Glutamatergic neuron (in vitro differentiated cells): Measurements from ENCODE around the gene PLAC1. TPM values are rescaled to one million over a fixed set of nuclear protein-coding genes. Genes with fewer than 3 reads are reported as not detected.

ENCODE experiments used
- DNase-seq: peaks from one replicate; pipeline ENCODE4 v3.0.0; 2022
- H3K27ac Mint-ChIP-seq: one replicate; pipeline ENCODE4 v1.8.0; 2020; ENCODE audit warnings: mild to moderate bottlenecking, mixed read lengths, inconsistent platforms; ENCODE audit not compliant: unreplicated experiment
- H3K27me3 Mint-ChIP-seq: one replicate; pipeline ENCODE4 v1.8.0; 2020; ENCODE audit warnings: mild to moderate bottlenecking, moderate library complexity, mixed read lengths, inconsistent platforms; ENCODE audit not compliant: unreplicated experiment
- H3K36me3 Mint-ChIP-seq: one replicate; pipeline ENCODE4 v1.8.0; 2020; ENCODE audit warnings: mild to moderate bottlenecking, mixed read lengths, inconsistent platforms; ENCODE audit not compliant: unreplicated experiment
- H3K4me1 Mint-ChIP-seq: one replicate; pipeline ENCODE4 v1.8.0; 2020; ENCODE audit warnings: mild to moderate bottlenecking, low read depth, mixed read lengths, inconsistent platforms; ENCODE audit not compliant: unreplicated experiment
- H3K4me3 Mint-ChIP-seq: one replicate; pipeline ENCODE4 v1.8.0; 2020; ENCODE audit warnings: mild to moderate bottlenecking, mixed read lengths, inconsistent platforms; ENCODE audit not compliant: unreplicated experiment
- H3K9me3 Mint-ChIP-seq: one replicate; pipeline ENCODE4 v1.8.0; 2020; ENCODE audit warnings: mild to moderate bottlenecking, moderate library complexity, mixed read lengths, inconsistent platforms; ENCODE audit not compliant: unreplicated experiment
- total RNA-seq: library from RNA; stranded (reverse); fragmentation: NEBNext Ultra II Directional; extraction: Animal tissue kit (Norgen Biotek cat#: 25700); gene quantifications from one replicate; pipeline ENCODE4 v1.2.1, GENCODE V29; 2021; ENCODE audit not compliant: unreplicated experiment
- TF ChIP-seq, protein P1 (sequence below): fragments of 200-600 bp; sonication (generic); IDR thresholded peaks from one replicate; pipeline ENCODE4 v1.5.0; 2021; ENCODE audit not compliant: partially characterized antibody, unreplicated experiment

Gene PLAC1
- total RNA-seq, 1 donor from 2014 or later: not detected

DNA sequence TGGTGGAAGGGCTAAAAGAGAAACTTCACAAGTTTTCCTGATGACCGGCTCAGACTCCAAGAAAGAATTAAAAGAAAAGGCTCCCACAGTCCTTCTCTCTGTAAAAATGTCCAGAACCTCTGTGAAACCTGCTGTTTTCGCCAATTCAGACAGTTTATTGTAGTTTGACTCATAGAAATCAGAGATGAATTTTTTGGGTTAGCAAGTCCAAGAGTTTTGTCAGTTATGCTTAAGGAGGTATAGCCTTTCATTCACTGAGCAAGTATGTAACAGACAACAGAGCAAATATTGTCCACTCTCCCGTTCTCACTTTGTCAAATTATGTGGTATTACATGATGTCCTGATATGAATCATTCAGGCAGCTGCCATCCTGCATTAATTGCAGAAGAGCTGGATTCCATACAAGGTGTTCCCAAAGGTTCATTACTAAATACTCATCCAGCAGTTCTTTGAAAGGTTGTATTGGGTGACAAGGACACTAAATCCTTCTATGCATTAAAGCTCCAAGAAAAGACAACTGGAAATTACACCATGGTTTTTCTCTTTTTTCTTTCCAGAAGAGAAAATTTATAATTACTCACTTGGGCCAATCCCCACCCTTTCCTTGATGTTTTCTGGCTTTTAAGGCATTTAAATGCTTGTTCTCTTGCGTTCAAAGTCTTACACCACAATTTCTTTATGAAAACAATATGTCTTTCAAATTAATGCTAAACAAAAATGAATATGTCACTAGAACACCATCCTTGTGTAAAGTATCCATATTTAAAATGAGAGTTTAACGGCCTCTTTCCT is 30.0 kb upstream of the PLAC1 start:
- no peaks in the 10 kb centered on the region for H3K4me1 Mint-ChIP-seq
- H3K27ac Mint-ChIP-seq: no peak overlapping the region
- H3K36me3 Mint-ChIP-seq: no peaks in the 10 kb centered on the region
- no peak for DNase-seq
- TF ChIP-seq, protein P1, sequence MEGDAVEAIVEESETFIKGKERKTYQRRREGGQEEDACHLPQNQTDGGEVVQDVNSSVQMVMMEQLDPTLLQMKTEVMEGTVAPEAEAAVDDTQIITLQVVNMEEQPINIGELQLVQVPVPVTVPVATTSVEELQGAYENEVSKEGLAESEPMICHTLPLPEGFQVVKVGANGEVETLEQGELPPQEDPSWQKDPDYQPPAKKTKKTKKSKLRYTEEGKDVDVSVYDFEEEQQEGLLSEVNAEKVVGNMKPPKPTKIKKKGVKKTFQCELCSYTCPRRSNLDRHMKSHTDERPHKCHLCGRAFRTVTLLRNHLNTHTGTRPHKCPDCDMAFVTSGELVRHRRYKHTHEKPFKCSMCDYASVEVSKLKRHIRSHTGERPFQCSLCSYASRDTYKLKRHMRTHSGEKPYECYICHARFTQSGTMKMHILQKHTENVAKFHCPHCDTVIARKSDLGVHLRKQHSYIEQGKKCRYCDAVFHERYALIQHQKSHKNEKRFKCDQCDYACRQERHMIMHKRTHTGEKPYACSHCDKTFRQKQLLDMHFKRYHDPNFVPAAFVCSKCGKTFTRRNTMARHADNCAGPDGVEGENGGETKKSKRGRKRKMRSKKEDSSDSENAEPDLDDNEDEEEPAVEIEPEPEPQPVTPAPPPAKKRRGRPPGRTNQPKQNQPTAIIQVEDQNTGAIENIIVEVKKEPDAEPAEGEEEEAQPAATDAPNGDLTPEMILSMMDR: no peak
- no peaks in the 10 kb centered on the region for H3K9me3 Mint-ChIP-seq
- no peak overlapping the region for H3K4me3 Mint-ChIP-seq
- H3K27me3 Mint-ChIP-seq: peaks cover 1% of the 10 kb centered on the region

DNA sequence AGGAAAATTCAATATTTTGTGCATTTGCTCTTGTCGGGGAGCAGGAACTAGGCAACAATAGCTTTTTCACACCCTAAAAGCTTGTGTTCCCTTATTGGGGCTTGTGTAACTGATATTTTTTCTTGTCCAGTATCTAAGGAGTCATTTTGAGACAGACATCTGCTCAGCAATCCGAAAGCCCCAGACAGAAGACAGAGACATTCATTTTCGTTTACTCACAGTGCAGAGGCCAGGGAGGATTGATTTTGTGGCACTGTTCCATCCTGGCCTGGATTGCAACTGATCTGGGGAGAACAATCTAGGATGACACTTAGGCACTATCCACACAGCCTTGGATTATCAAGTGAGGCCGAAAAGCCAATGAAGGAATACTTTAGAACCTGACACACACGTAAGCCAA is 27.4 kb upstream of the PLAC1 start:
- H3K27ac Mint-ChIP-seq: no peak overlapping the region

DNA sequence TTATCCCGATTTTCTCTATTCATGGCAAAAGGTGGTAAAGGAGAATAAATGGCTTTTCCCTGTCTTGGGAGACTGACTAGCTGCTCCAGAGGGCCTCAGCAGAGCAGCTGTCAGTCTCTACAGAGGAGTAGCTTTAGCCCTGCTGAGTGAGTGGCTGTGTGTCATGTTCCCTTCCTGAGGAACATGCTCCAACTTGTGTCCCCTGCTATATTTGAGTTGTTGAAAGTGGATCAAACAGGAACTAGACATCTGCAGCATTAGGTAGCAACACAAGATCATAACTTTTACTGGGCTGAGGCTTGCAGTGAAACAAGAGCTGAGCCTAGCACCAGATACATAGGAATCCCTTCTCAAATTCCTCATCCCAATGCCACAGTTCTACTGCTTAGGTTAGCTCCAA is 26.7 kb upstream of the PLAC1 start:
- TF ChIP-seq, protein P1: no peak
- Mint-ChIP-seq H3K4me1 (no peaks in the 10 kb centered on the region), H3K4me3 (no peak overlapping the region), H3K9me3 (peaks cover 1% of the 10 kb centered on the region), H3K36me3 (no peaks in the 10 kb centered on the region), H3K27me3 (peaks cover 1% of the 10 kb centered on the region), H3K27ac (no peak overlapping the region)
- DNase-seq: no peak

More for the DNA sequence above, 27.4 kb upstream of the PLAC1 start:
- H3K27me3 Mint-ChIP-seq: peaks cover 1% of the 10 kb centered on the region
- DNase-seq: no peak
- TF ChIP-seq, protein P1: no peak
- H3K4me3 Mint-ChIP-seq: no peak overlapping the region
- H3K36me3 Mint-ChIP-seq: no peaks in the 10 kb centered on the region
- no peaks in the 10 kb centered on the region for H3K4me1 Mint-ChIP-seq
- H3K9me3 Mint-ChIP-seq: peaks cover 1% of the 10 kb centered on the region

GRCh38 chrX:134683351-134684005 is 25.2 kb upstream of the PLAC1 start:
- Mint-ChIP-seq H3K4me1 (no peaks in the 10 kb centered on the region), H3K27ac (no peak overlapping the region), H3K27me3 (peaks cover 1% of the 10 kb centered on the region), H3K4me3 (no peak overlapping the region), H3K9me3 (peaks cover 1% of the 10 kb centered on the region), H3K36me3 (no peaks in the 10 kb centered on the region)
- TF ChIP-seq, protein P1: no peak
- DNase-seq: no peak

DNA sequence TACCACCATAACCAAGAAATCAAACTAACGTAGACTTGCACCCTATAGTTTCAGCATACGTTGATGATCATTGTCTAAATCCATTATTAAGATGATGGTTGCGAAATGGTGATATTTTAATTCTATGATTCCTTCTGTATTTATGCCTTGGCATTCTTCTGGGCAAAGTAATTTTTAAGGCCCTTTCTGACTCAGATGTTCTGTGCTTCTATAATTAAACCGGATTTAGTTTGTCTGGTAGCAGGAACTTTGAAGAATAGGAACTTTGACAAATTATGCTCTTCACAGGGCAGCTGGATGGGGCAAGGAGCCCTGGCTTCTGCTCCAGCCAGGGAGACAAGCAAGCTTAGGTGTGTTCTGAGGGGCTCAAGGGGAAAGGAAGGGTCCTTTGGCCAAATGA is 23.8 kb upstream of the PLAC1 start:
- no peak for DNase-seq
- TF ChIP-seq, protein P1: no peak
- Mint-ChIP-seq H3K4me3 (no peak overlapping the region), H3K36me3 (no peaks in the 10 kb centered on the region), H3K27ac (no peak overlapping the region), H3K4me1 (no peaks in the 10 kb centered on the region), H3K9me3 (peaks cover 1% of the 10 kb centered on the region), H3K27me3 (peaks cover 1% of the 10 kb centered on the region)
